NCI-H2196 (cell line): Measurements from ENCODE around the gene LTB.

Experiments
- DNase-seq: peaks from one replicate; lab custom pipeline; 2025; ENCODE audit not compliant: unreplicated experiment; lab: John Stamatoyannopoulos, UW

LTB gene

GRCh38 chr6:31556307-31556706 is 25.9 kb downstream of the LTB start:
- DNase-seq = no peak

GRCh38 chr6:31551371-31551770 is 30.9 kb downstream of the LTB start:
- peak; percentile 24 for DNase-seq

GRCh38 chr6:31548544-31548873 is 33.7 kb downstream of the LTB start:
- no peak for DNase-seq

- no peak for DNase-seq
Measured at GRCh38 chr6:31547727-31548543, 34.3 kb downstream of the LTB start.

- DNase-seq = peak; percentile 94
Measured at GRCh38 chr6:31546958-31547726, 35.1 kb downstream of the LTB start, which contains the start of gene NFKBIL1. NFKBIL1 (plus strand) TSS chr6:31547608; CDS start chr6:31547695, 87 bp downstream.

- DNase-seq = peak; percentile 93
Measured at GRCh38 chr6:31546339-31546957, 35.8 kb downstream of the LTB start, which contains the start of gene ATP6V1G2. ATP6V1G2 (minus strand) TSS chr6:31546608; CDS start chr6:31546559, 49 bp downstream.

- DNase-seq = no peak
Measured at GRCh38 chr6:31545291-31545690, 36.9 kb downstream of the LTB start.

GRCh38 chr6:31544676-31545075 is 37.5 kb downstream of the LTB start:
- no peak for DNase-seq

GRCh38 chr6:31543639-31544038 is 38.6 kb downstream of the LTB start:
- no peak for DNase-seq

GRCh38 chr6:31541658-31542521 is 40.3 kb downstream of the LTB start, which contains the start of gene DDX39B:
DDX39B (minus strand) TSS chr6:31542003; CDS start chr6:31540532, 1,471 bp downstream.
- DNase-seq = peak; percentile 96

- DNase-seq = peak; percentile 43
Measured at GRCh38 chr6:31541059-31541657, 41.1 kb downstream of the LTB start.

GRCh38 chr6:31540640-31541039 is 41.6 kb downstream of the LTB start:
- DNase-seq = no peak

- DNase-seq = no peak
Measured at GRCh38 chr6:31538805-31539400, 43.3 kb downstream of the LTB start.

GRCh38 chr6:31535538-31536324 is 46.5 kb downstream of the LTB start:
- no peak for DNase-seq

GRCh38 chr6:31534521-31535040 is 47.6 kb downstream of the LTB start:
- no peak for DNase-seq

- no peak for DNase-seq
Measured at GRCh38 chr6:31534011-31534410, 48.2 kb downstream of the LTB start.

- DNase-seq = no peak
Measured at GRCh38 chr6:31533455-31533841, 48.8 kb downstream of the LTB start.

GRCh38 chr6:31532644-31533454 is 49.4 kb downstream of the LTB start:
- DNase-seq = no peak
